Activated CD8-positive, alpha-beta memory T cell treated with anti-CD3 and anti-CD28 coated beads, Interleukin-2, amount 10 ng/mL, durations not matched to agents 7 days and 5 days (primary cell): Measurements from ENCODE around the gene TOM1L2. TPM values are rescaled to one million over a fixed set of nuclear protein-coding genes. Genes with fewer than 3 reads are reported as not detected.
A peak's percentile ranks its signal among the peaks of the same experiment; 100 is the strongest.

Experiments
- ATAC-seq: fragments of 150-1000 bp; cut with Tn5 transposase; one replicate; pipeline ENCODE4 v1.10.0; 2021; ENCODE audit warnings: moderate library complexity
- CTCF ChIA-PET: fragments of 350-600 bp; sonication (Branson Sonifier 250); formaldehyde crosslinking; loops from one replicate; lab custom pipeline; 2021; ENCODE audit warnings: antibody characterized with exemption; lab: Charles Lee
- DNase-seq: peaks from one replicate; pipeline ENCODE4 v3.0.0-alpha.2; 2020
- H3K27ac Mint-ChIP-seq: one replicate; pipeline ENCODE4 v1.8.0; 2021; ENCODE audit warnings: mild to moderate bottlenecking, mixed read lengths
- H3K27me3 Mint-ChIP-seq: one replicate; pipeline ENCODE4 v1.8.0; 2021; ENCODE audit warnings: mixed read lengths
- H3K36me3 Mint-ChIP-seq: one replicate; pipeline ENCODE4 v1.8.0; 2021; ENCODE audit warnings: mild to moderate bottlenecking, mixed read lengths
- H3K4me1 Mint-ChIP-seq: one replicate; pipeline ENCODE4 v1.8.0; 2021; ENCODE audit warnings: mixed read lengths
- H3K4me3 Mint-ChIP-seq: one replicate; pipeline ENCODE4 v1.8.0; 2021; ENCODE audit warnings: mild to moderate bottlenecking, moderate library complexity, mixed read lengths
- H3K9me3 Mint-ChIP-seq: one replicate; pipeline ENCODE4 v1.8.0; 2022; ENCODE audit warnings: low read depth, mixed read lengths
- total RNA-seq, 2 experiments: library from RNA; stranded (reverse); gene quantifications; one replicate each; pipeline ENCODE4 v1.2.3, GENCODE V29; 2021

TOM1L2 gene
- total RNA-seq, 2 experiments from 2014 or later, result 19.8 to 33.0 TPM

GRCh38 chr17:17855976-17856375 lies 116.2 kb downstream of the TOM1L2 start:
- Mint-ChIP-seq H3K27ac (peak overlapping the region; percentile 61), H3K9me3 (no peaks in the 10 kb centered on the region), H3K4me1 (peaks cover 57% of the 10 kb centered on the region), H3K4me3 (no peak overlapping the region), H3K27me3 (peaks cover 2% of the 10 kb centered on the region), H3K36me3 (no peaks in the 10 kb centered on the region)
- DNase-seq (no peak), ATAC-seq (no peak)
- CTCF ChIA-PET, result interaction anchor here (1.0 to 4.5 kb wide), 9 partner anchors 18 to 176 kb away, joined by 3 to 34 read pairs (median 9); partner anchors contain the start of genes RAI1 and SREBF1

- peak; percentile 83 for DNase-seq
These were observed 118.3 kb downstream of the TOM1L2 start for GRCh38 chr17:17853811-17854447.

GRCh38 chr17:17852930-17853329 lies 119.3 kb downstream of the TOM1L2 start:
- Mint-ChIP-seq H3K4me3 (no peak overlapping the region), H3K27me3 (peaks cover 2% of the 10 kb centered on the region), H3K4me1 (peaks cover 83% of the 10 kb centered on the region), H3K36me3 (no peaks in the 10 kb centered on the region), H3K27ac (peak overlapping the region; percentile 91), H3K9me3 (no peaks in the 10 kb centered on the region)
- ATAC-seq (no peak), DNase-seq (no peak)
- CTCF ChIA-PET, result interaction anchor here (0.9 to 4.5 kb wide), 9 partner anchors 10 to 172 kb away, joined by 3 to 34 read pairs (median 6); partner anchors contain the start of genes RAI1 and SREBF1

More at GRCh38 chr17:17853811-17854447, 118.3 kb downstream of the TOM1L2 start:
- Mint-ChIP-seq H3K4me3 (no peak overlapping the region), H3K4me1 (peaks cover 73% of the 10 kb centered on the region), H3K27me3 (peaks cover 2% of the 10 kb centered on the region), H3K9me3 (no peaks in the 10 kb centered on the region), H3K27ac (peak overlapping the region; percentile 91), H3K36me3 (no peaks in the 10 kb centered on the region)
- ATAC-seq, result peak; percentile 47
- CTCF ChIA-PET, result interaction anchor here (1.1 to 4.5 kb wide), 14 partner anchors 13 to 180 kb away, joined by 3 to 34 read pairs (median 4); partner anchors contain the start of genes RAI1 and SREBF1

- ATAC-seq (no peak), DNase-seq (peak; percentile 38)
- Mint-ChIP-seq H3K36me3 (no peaks in the 10 kb centered on the region), H3K27ac (peak overlapping the region; percentile 94), H3K4me1 (peaks cover 90% of the 10 kb centered on the region), H3K9me3 (no peaks in the 10 kb centered on the region), H3K4me3 (no peak overlapping the region), H3K27me3 (no peaks in the 10 kb centered on the region)
- CTCF ChIA-PET, result interaction anchor here (0.6 to 2.7 kb wide), 8 partner anchors 9 to 68 kb away, joined by 3 to 20 read pairs (median 4); partner anchors contain the start of gene SREBF1
These were observed 120.8 kb downstream of the TOM1L2 start for GRCh38 chr17:17851103-17852002.

GRCh38 chr17:17849845-17850373 lies 122.3 kb downstream of the TOM1L2 start:
- Mint-ChIP-seq H3K9me3 (no peaks in the 10 kb centered on the region), H3K27me3 (no peaks in the 10 kb centered on the region), H3K4me1 (peaks cover 75% of the 10 kb centered on the region), H3K4me3 (no peak overlapping the region), H3K27ac (peak overlapping the region; percentile 94), H3K36me3 (no peaks in the 10 kb centered on the region)
- ATAC-seq (peak; percentile 55), DNase-seq (peak; percentile 92)
- CTCF ChIA-PET, result interaction anchor here (0.9 to 2.7 kb wide), 15 partner anchors 8 to 459 kb away, joined by 3 to 20 read pairs (median 4); partner anchors contain the start of gene SREBF1

- DNase-seq (peak; percentile 97), ATAC-seq (peak; percentile 86)
- no peaks in the 10 kb centered on the region for H3K27me3 Mint-ChIP-seq
- no peaks in the 10 kb centered on the region for H3K9me3 Mint-ChIP-seq
- CTCF ChIA-PET, result interaction anchor here (0.9 to 2.7 kb wide), 15 partner anchors 8 to 458 kb away, joined by 3 to 20 read pairs (median 5); partner anchors contain the start of gene SREBF1
- peak overlapping the region; percentile 38 for H3K4me3 Mint-ChIP-seq
- no peaks in the 10 kb centered on the region for H3K36me3 Mint-ChIP-seq
- H3K4me1 Mint-ChIP-seq, result peaks cover 71% of the 10 kb centered on the region
- peak overlapping the region; percentile 94 for H3K27ac Mint-ChIP-seq
These were observed 122.9 kb downstream of the TOM1L2 start for GRCh38 chr17:17849147-17849820.

GRCh38 chr17:17848311-17849082 lies 123.7 kb downstream of the TOM1L2 start:
- Mint-ChIP-seq H3K4me1 (peaks cover 64% of the 10 kb centered on the region), H3K9me3 (no peaks in the 10 kb centered on the region), H3K27ac (peak overlapping the region; percentile 94), H3K27me3 (no peaks in the 10 kb centered on the region), H3K4me3 (peak overlapping the region; percentile 38), H3K36me3 (no peaks in the 10 kb centered on the region)
- ATAC-seq, result no peak
- CTCF ChIA-PET, result interaction anchor here (1.1 to 2.7 kb wide), 13 partner anchors 8 to 457 kb away, joined by 3 to 20 read pairs (median 5); partner anchors contain the start of gene SREBF1
- no peak for DNase-seq

GRCh38 chr17:17847726-17848125 lies 124.5 kb downstream of the TOM1L2 start:
- no peak for ATAC-seq
- Mint-ChIP-seq H3K4me3 (no peak overlapping the region), H3K4me1 (peaks cover 56% of the 10 kb centered on the region), H3K27ac (no peak overlapping the region), H3K9me3 (no peaks in the 10 kb centered on the region), H3K36me3 (no peaks in the 10 kb centered on the region), H3K27me3 (no peaks in the 10 kb centered on the region)
- CTCF ChIA-PET, result interaction anchor here (1.1 to 2.3 kb wide), 4 partner anchors 11 to 35 kb away, joined by 3 to 7 read pairs (median 3); partner anchors contain the start of gene SREBF1
- DNase-seq, result no peak

GRCh38 chr17:17847118-17847689 lies 125.0 kb downstream of the TOM1L2 start:
- Mint-ChIP-seq H3K4me1 (peaks cover 54% of the 10 kb centered on the region), H3K27me3 (no peaks in the 10 kb centered on the region), H3K36me3 (no peaks in the 10 kb centered on the region), H3K4me3 (no peak overlapping the region), H3K9me3 (no peaks in the 10 kb centered on the region), H3K27ac (peak overlapping the region; percentile 28)
- ATAC-seq (no peak), DNase-seq (no peak)
- CTCF ChIA-PET, result interaction anchor here (1.1 to 1.2 kb wide), 3 partner anchors 11 to 34 kb away, joined by 3 read pairs; partner anchors contain the start of gene SREBF1

- H3K4me1 Mint-ChIP-seq, result peaks cover 50% of the 10 kb centered on the region
- ATAC-seq (no peak), DNase-seq (no peak)
- CTCF ChIA-PET, result no interaction called here
- no peak overlapping the region for H3K27ac Mint-ChIP-seq
- no peaks in the 10 kb centered on the region for H3K27me3 Mint-ChIP-seq
- no peak overlapping the region for H3K4me3 Mint-ChIP-seq
- no peaks in the 10 kb centered on the region for H3K9me3 Mint-ChIP-seq
- H3K36me3 Mint-ChIP-seq, result no peaks in the 10 kb centered on the region
These were observed 125.6 kb downstream of the TOM1L2 start for GRCh38 chr17:17846645-17847044.

GRCh38 chr17:17846003-17846402 lies 126.2 kb downstream of the TOM1L2 start:
- CTCF ChIA-PET, result interaction anchor here (0.6 to 1.1 kb wide), 2 partner anchors 9 to 20 kb away, joined by 3 to 7 read pairs; no protein-coding TSS in a partner anchor
- Mint-ChIP-seq H3K27ac (no peak overlapping the region), H3K9me3 (no peaks in the 10 kb centered on the region), H3K4me1 (peaks cover 49% of the 10 kb centered on the region), H3K27me3 (no peaks in the 10 kb centered on the region), H3K36me3 (no peaks in the 10 kb centered on the region), H3K4me3 (no peak overlapping the region)
- DNase-seq (no peak), ATAC-seq (no peak)
